GM19043 (cell line): ENCODE results near the gene MRPL17.
A peak's percentile ranks its signal among the peaks of the same experiment; 100 is the strongest.
"Not testable (repeated sequence)": the region's sequence is repeated elsewhere in the genome, so short reads cannot be mapped to it uniquely, and the experiment has no call there.

Experiments
- ATAC-seq: cut with Tn5 transposase; IDR thresholded peaks from one replicate; pipeline ENCODE4 v1.9.1; 2021; ENCODE audit warnings: low read depth; ENCODE audit not compliant: unreplicated experiment

Gene MRPL17

GRCh38 chr11:6682936-6683861, at the start of gene MRPL17:
TSS of gene MRPL17 (minus strand) at chr11:6683340. CDS start at chr11:6683296, 44 bp downstream.
- peak; percentile 91 for ATAC-seq

DNA sequence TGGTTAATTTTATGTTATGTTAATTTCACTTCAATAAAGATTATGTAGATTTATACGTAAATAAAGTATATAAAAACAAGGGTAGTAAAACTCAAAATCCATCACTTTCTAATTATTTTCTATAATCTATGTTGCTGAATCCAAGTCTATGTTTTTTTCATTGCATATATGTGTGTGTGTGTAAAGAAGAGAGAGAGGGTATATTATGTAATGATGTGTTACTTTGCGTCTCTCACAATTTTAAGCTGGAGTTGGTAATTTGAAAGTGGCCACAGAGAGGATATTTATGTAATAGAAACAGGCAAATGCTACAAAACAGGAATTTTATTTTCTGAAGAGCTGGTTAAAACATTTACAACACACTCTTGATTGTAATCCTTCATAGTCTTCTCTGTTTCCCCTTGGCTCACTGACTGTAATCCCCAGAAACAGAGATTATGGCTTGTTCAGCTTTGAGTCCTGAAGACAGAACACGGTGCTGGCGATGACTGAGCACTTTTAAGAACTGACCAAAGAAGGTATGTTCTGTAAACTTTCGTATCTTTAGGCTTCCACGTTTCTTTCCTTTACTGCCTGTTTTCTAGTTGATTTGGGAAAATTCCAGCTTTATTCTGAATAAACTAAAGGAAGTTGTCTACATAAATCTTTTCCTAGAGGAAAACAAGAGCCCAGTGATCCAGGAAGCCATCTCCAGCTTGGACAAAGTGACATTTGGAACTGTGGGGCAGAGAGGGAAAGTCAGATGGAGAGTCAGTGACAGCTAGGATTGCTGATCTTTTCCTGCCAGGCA, 45.0 kb upstream of the MRPL17 start:
- no peak for ATAC-seq

DNA sequence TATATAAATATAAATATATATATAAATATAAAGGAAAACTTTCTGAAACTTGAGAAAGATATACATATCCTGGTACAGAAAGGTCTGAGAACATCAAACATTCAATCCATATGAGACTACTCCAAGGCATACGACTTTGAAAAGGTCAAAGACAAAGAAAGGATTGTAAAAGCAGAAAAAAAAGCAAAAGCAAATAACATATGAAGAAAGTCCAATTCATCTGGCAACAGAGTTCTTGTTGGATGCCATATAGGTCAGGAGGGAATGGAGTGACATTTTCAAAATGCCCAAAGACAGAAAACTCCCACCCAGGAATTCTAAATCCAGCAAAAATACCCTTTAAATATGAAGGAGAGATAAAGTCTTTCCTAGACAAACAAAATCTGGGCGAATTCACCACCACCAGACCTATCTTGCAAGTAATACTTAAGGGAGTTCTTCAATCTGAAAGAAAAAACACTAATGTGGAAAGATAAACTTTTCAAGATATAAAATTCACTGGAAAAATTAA, 42.3 kb upstream of the MRPL17 start:
- ATAC-seq: no peak

DNA sequence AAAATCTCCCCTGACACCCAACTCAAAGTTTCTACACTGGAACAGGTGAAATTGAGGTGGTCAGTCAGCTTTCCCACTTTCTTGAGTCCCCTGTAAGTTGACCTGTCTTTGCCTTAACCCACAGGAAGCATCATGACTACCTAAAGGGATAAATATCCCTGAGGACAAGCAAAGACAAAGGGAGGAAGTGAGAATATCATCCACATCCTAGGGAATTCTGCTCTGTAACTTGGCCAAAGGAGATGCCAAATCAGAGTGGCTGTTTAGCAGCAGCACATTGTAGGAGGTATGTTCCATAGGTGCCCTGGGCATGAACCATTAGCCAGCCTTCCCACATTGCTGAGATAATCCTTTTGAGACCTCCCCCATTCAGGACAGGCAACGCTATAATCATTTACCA, 40.9 kb upstream of the MRPL17 start:
- ATAC-seq: no peak

DNA sequence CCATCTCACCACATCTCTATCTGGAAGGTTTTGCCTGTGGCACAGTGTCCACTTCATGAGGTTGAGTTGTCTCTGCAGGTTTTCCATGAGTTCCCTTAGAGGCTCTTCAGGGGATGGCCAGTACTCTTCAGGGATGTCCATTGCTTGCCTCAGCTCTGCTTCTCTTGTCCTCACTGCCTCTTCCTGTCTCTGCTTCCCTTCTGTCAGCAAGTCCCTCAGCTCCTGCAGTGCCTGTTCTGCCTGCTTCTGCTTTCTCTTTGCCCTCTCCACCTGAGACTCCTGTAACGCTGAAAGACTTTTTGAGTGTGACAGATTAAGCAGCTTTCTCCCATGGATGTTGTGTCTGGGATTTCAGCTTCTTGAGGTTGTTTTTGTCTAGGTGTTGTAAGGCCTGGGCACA, 38.2 kb upstream of the MRPL17 start:
- no peak for ATAC-seq

- no peak for ATAC-seq
Measured at GRCh38 chr11:6719576-6719975, 36.4 kb upstream of the MRPL17 start.

GRCh38 chr11:6717426-6717825, 34.3 kb upstream of the MRPL17 start:
- ATAC-seq: no peak

- ATAC-seq: not testable (repeated sequence)
Measured at GRCh38 chr11:6711552-6711951, 28.4 kb upstream of the MRPL17 start.

DNA sequence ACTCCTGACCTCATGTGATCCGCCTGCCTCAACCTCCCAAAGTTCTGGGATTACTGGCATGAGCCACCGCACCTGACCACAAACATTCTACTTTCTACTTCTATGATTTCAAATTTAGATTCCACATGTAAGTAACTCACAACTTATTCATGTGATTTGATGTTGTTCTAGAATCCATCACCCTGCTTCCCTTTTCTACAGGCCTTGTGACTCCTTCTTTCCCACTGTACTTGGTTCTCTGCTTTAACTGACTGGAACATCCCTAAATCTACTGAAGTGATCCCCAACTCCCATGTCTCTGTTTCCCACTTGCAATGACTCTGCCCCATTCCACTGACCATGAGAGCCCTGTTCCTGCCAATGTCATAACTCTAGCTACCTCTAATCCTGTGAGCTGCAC, 25.7 kb upstream of the MRPL17 start:
- no peak for ATAC-seq

- no peak for ATAC-seq
Measured at GRCh38 chr11:6705905-6706535, 22.9 kb upstream of the MRPL17 start.

DNA sequence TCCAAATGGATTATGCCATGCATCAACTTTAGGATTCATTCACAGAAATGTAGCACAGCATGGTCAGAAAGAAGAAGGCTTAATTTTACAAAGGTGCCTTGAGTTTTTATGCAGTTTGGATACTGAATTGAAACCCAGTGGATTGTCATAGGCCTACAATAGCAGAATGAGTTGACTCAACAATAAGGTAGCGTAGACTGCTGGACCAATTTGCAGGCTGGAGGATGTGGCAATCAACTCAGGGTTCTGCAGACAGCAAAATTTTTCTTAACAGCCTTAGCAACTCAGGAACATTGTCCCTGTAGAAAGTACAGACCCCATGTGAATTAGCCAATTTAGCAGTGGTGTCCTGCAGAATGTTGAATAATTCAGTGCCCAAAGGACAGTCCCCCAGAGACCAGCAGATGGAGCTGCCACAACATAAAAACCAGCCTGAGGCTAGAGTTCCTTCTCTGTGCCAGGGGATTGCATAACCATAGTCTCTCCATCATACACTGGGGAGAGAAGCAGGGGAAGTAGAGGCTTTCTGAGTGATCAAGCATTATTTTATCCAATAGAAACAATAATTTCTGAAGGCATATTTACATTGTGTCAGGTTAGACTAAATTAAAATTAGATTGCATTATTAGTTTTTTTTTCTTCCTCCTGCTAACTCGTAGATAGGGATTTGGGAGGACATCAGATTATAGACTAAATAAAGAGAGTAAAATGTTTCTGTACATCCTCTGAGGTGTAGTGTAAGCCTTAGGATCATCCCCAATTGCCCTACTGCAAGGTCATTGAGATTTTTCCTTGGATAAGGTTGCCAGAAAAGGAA, 20.3 kb upstream of the MRPL17 start:
- no peak for ATAC-seq

- ATAC-seq: not testable (repeated sequence)
Measured at GRCh38 chr11:6701955-6702354, 18.8 kb upstream of the MRPL17 start.

GRCh38 chr11:6695377-6695776, 12.2 kb upstream of the MRPL17 start:
- ATAC-seq: no peak

DNA sequence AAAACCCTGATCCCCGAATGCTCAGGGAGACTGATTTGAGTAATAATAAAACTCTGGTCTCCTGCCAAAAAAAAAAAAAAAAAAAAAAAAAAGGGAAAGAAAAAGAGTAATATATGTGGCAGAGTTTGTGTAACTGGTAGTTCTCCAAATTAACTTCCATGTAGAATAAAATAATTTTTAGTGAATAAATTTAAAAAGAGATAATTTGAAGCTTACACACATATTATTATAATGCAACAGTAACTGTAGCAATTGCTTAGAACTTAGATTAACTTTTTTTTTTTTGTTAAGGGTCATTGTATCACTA, 11.0 kb upstream of the MRPL17 start:
- ATAC-seq: no peak

- ATAC-seq: no peak
Measured at GRCh38 chr11:6693342-6694228, 10.4 kb upstream of the MRPL17 start.

- ATAC-seq: no peak
Measured at GRCh38 chr11:6692128-6692527, 9.0 kb upstream of the MRPL17 start.

GRCh38 chr11:6690431-6691132, 7.4 kb upstream of the MRPL17 start:
- not testable (repeated sequence) for ATAC-seq

DNA sequence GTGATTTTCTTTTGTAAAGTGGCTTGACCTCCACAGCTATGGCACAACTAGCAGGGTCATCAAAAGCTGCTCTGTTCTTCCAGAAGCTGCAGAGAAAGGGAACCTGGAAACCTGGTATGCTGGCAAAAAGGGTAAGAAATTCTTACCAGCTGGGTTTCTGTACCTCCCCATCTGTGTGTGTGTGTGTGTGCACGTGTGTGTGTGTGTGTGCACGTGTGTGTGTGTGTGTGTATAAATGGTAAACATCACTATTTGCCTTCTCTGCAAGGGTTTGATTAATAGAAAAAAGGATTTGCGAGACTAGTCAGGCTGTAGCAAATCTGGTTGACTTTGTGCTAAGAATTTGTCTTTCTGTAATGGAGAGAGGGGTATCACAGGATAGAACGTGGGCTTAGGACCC, 4.7 kb upstream of the MRPL17 start:
- ATAC-seq: no peak

- ATAC-seq: no peak
Measured at GRCh38 chr11:6686006-6686405, 2.9 kb upstream of the MRPL17 start.
